ENCODE data around the gene DUSP1.

DNA sequence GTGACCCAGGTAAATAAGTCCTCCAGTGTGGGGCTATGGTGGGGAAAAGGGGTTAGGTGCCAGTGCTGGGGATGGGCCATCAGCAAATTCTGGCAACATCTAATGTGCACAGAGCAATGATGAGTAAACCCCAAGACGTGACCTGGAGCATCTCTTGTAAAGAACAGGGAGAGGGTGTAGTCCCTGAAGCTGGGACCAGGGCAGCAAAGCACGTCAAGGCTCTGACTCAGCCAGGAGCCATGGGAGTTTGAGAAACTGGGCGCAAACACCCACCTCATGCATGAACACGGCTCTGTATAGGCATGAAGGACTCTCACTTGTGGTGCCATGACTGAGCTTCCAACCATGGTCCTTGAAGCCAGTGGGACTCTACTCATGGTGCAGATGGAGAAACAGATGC lies 51.8 kb downstream of the DUSP1 start:
- TF ChIP-seq CTCF (IDR thresholded peaks at IDR 0.05), result no peak
- no peak for TF ChIP-seq POLR2AphosphoS5 (IDR thresholded peaks at IDR 0.05; ENCODE audit: insufficient read depth in 1 of 2, low read depth in 1 of 2)
- TF ChIP-seq POLR2A (IDR thresholded peaks at IDR 0.05), result no peak

Measured in vagina (tissue), 2 donors.